GM23338 (cell line): ENCODE data around the gene SLC13A5. TPM values are rescaled to one million over a fixed set of nuclear protein-coding genes. Genes with fewer than 3 reads are reported as not detected.

Experiments used
- ATAC-seq: fragments of 200-7000 bp; cut with Tn5 transposase; 3 replicates; pipeline ENCODE4 v1.9.1; 2020
- DNase-seq: peaks from one replicate; pipeline ENCODE4 v3.0.0-alpha.2; 2015; ENCODE audit warnings: low spot score
- H2AFZ ChIP-seq: fragments of 200-600 bp; sonication (generic); 2 replicates; pipeline ENCODE4 v1.8.0; 2016; ENCODE audit warnings: antibody characterized with exemption, mild to moderate bottlenecking, moderate library complexity
- H3F3A ChIP-seq: fragments of 200-600 bp; sonication (generic); replicated peaks from 2 replicates; pipeline ENCODE4 v1.8.0; 2017; ENCODE audit warnings: antibody characterized with exemption, mixed run types, low read depth
- H3K27ac ChIP-seq: fragments of 200-600 bp; sonication (generic); 2 replicates; pipeline ENCODE4 v1.6.1; 2016; ENCODE audit warnings: low read depth
- H3K27me3 ChIP-seq: fragments of 200-600 bp; sonication (generic); 2 replicates; pipeline ENCODE4 v1.8.0; 2016; ENCODE audit warnings: mild to moderate bottlenecking, mixed run types, moderate library complexity; ENCODE audit not compliant: insufficient read depth
- H3K36me3 ChIP-seq: fragments of 200-600 bp; sonication (generic); 2 replicates; pipeline ENCODE4 v1.8.0; 2016; ENCODE audit warnings: mild to moderate bottlenecking; ENCODE audit not compliant: insufficient read depth
- H3K4me1 ChIP-seq: fragments of 200-600 bp; sonication (generic); 2 replicates; pipeline ENCODE4 v1.8.0; 2016; ENCODE audit warnings: mild to moderate bottlenecking, moderate library complexity; ENCODE audit not compliant: insufficient read depth
- H3K4me2 ChIP-seq: fragments of 200-600 bp; sonication (generic); 2 replicates; pipeline ENCODE4 v1.7.1; 2017; ENCODE audit warnings: mixed run types
- H3K4me3 ChIP-seq: fragments of 200-600 bp; sonication (generic); 2 replicates; pipeline ENCODE4 v1.6.1; 2016; ENCODE audit warnings: mixed run types
- H3K79me2 ChIP-seq: fragments of 200-600 bp; sonication (generic); replicated peaks from 2 replicates; pipeline ENCODE4 v1.8.0; 2017; ENCODE audit warnings: mild to moderate bottlenecking; ENCODE audit not compliant: insufficient read depth
- H3K9me2 ChIP-seq: fragments of 200-600 bp; sonication (generic); 2 replicates; pipeline ENCODE4 v1.8.0; 2017; ENCODE audit not compliant: insufficient read depth
- H4K20me1 ChIP-seq: fragments of 200-600 bp; sonication (generic); replicated peaks from 2 replicates; pipeline ENCODE4 v1.8.0; 2017; ENCODE audit warnings: mild to moderate bottlenecking; ENCODE audit not compliant: insufficient read depth
- H3K27ac Mint-ChIP-seq: 2 replicates; pipeline ENCODE4 v1.8.0; 2020; ENCODE audit warnings: inconsistent platforms, mild to moderate bottlenecking, moderate library complexity, mixed read lengths
- H3K27me3 Mint-ChIP-seq: 3 replicates; pipeline ENCODE4 v1.8.0; 2022; ENCODE audit warnings: low read depth, mild to moderate bottlenecking, moderate library complexity, mixed read lengths, inconsistent platforms; ENCODE audit not compliant: insufficient read depth, poor library complexity
- H3K36me3 Mint-ChIP-seq: 3 replicates; pipeline ENCODE4 v1.8.0; 2021; ENCODE audit warnings: low read depth, mild to moderate bottlenecking, inconsistent platforms, moderate library complexity, mixed read lengths
- H3K4me1 Mint-ChIP-seq: 3 replicates; pipeline ENCODE4 v1.8.0; 2020; ENCODE audit warnings: mild to moderate bottlenecking, inconsistent platforms, mixed read lengths
- H3K4me3 Mint-ChIP-seq: 3 replicates; pipeline ENCODE4 v1.8.0; 2021; ENCODE audit warnings: moderate library complexity, mild to moderate bottlenecking, inconsistent platforms, mixed read lengths
- H3K9me3 Mint-ChIP-seq: 3 replicates; pipeline ENCODE4 v1.8.0; 2020; ENCODE audit warnings: moderate library complexity, mild to moderate bottlenecking, inconsistent platforms, mixed read lengths
- JUNB ChIP-seq: IDR thresholded peaks from one replicate; pipeline ENCODE4 v1.6.1; 2016; ENCODE audit warnings: antibody characterized with exemption; ENCODE audit not compliant: unreplicated experiment
- microRNA-seq: library from miRNA; unstranded; fragments of <30 nt; microRNA quantifications from one replicate; pipeline ENCODE4, GENCODE V29; 2017
- polyA plus RNA-seq: library from polyadenylated mRNA; unstranded; fragments of >200 nt; fragmentation: Nextera tagmentation; extraction: Ambion mirVana; gene quantifications from 2 replicates; pipeline ENCODE4 v1.2.1, GENCODE V29; 2016
- small RNA-seq: library from RNA; depleted of rRNA; stranded (forward); fragments of <200 nt; gene quantifications from one replicate; pipeline ENCODE3, GENCODE V24; 2014; ENCODE audit warnings: low replicate concordance
- total RNA-seq: library from RNA; depleted of rRNA; stranded (reverse); fragments of >200 nt; shearing (Covaris generic); gene quantifications from 2 replicates; pipeline ENCODE4 v1.2.3, GENCODE V29; 2014; rRNA removed

Gene SLC13A5
- total and polyA plus RNA-seq, 2 experiments from 2014 or later: 1.2 to 2.3 TPM

DNA sequence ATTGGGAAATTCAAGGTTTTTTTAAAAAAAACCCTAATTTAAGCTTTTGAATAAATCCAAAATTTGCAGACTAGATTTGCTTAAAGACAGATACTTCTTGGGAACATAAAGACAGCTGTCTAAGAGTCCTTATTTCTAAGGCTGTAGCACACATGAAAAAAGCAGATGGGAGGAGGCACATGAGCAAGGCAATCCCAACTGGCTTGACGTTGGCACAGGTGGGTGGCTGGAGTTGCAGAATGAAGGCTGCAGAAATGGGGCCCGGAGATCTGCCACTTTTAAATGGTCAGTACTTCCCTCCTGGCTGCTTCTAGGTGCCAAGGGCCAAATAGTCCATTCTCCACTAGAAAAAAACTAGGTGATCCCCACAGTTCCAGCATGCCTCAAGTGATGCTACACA lies 77.1 kb downstream of the SLC13A5 start:
- peaks cover 6% of the 10 kb centered on the region; the same call in 1 of the 2 replicates for H3K4me1 ChIP-seq
- Mint-ChIP-seq H3K4me3 (no peak overlapping the region), H3K4me1 (peaks cover 12% of the 10 kb centered on the region), H3K36me3 (peaks cover 32% of the 10 kb centered on the region), H3K27ac (no peak overlapping the region), H3K27me3 (peaks cover 17% of the 10 kb centered on the region), H3K9me3 (no peaks in the 10 kb centered on the region; the same call in 2 of the 3 replicates)
- H4K20me1 ChIP-seq: peaks cover 6% of the 10 kb centered on the region; the same call in 1 of the 2 replicates
- H3K4me2 ChIP-seq: no peak overlapping the region
- H3K27ac ChIP-seq: no peak overlapping the region
- H3K27me3 ChIP-seq: no peaks in the 10 kb centered on the region
- H2AFZ ChIP-seq: no peak overlapping the region
- no peak for TF ChIP-seq JUNB
- H3F3A ChIP-seq: no peaks in the 10 kb centered on the region
- ATAC-seq (no peak), DNase-seq (no peak)
- H3K79me2 ChIP-seq: peaks cover 11% of the 10 kb centered on the region; the same call in 1 of the 2 replicates
- H3K9me2 ChIP-seq: no peaks in the 10 kb centered on the region
- peaks cover 21% of the 10 kb centered on the region for H3K36me3 ChIP-seq
- no peak overlapping the region for H3K4me3 ChIP-seq

Small RNAs within 50 kb of the gene (microRNA-seq; reads per million reads assigned to microRNA genes)
- not detected for gene MIR4520-1
- gene MIR4520-2: not detected

Small RNAs within 50 kb of the gene (small RNA-seq; reads per million reads assigned to genes)
- not detected for gene AC004706.2
- not detected for gene MIR4520-1

Other genes starting within 250 kb of the SLC13A5 start
- gene PITPNM3, start 156.8 kb downstream of the SLC13A5 start, total RNA-seq: 1.5 and 2.2 TPM in 2 replicates
- gene PITPNM3, start 156.8 kb downstream of the SLC13A5 start, polyA plus RNA-seq: 0.68 and 1.0 TPM in 2 replicates
- 27.8 and 31.8 TPM in 2 replicates for gene KIAA0753, start 72.7 kb downstream of the SLC13A5 start, total RNA-seq
- 5.9 and 6.0 TPM in 2 replicates for gene KIAA0753, start 72.7 kb downstream of the SLC13A5 start, polyA plus RNA-seq
- gene TXNDC17, start 72.3 kb downstream of the SLC13A5 start, total RNA-seq: 197 and 202 TPM in 2 replicates
- gene TXNDC17, start 72.3 kb downstream of the SLC13A5 start, polyA plus RNA-seq: 887 and 915 TPM in 2 replicates
- gene MED31, start 61.8 kb downstream of the SLC13A5 start, total RNA-seq: 5.0 and 5.5 TPM in 2 replicates
- gene MED31, start 61.8 kb downstream of the SLC13A5 start, polyA plus RNA-seq: 40.0 and 49.3 TPM in 2 replicates
- 1.7 and 2.7 TPM in 2 replicates for gene C17orf100, start 61.6 kb downstream of the SLC13A5 start, total RNA-seq
- gene C17orf100, start 61.6 kb downstream of the SLC13A5 start, polyA plus RNA-seq: 3.9 and 4.8 TPM in 2 replicates
- gene XAF1, start 42.7 kb upstream of the SLC13A5 start, total RNA-seq: not detected in 2 replicates
- not detected in 2 replicates for gene XAF1, start 42.7 kb upstream of the SLC13A5 start, polyA plus RNA-seq
- 0.19 TPM in 1 of 2 replicates, not detected in the other for gene FBXO39, start 62.8 kb upstream of the SLC13A5 start, total RNA-seq
- gene FBXO39, start 62.8 kb upstream of the SLC13A5 start, polyA plus RNA-seq: 0.17 TPM in 1 of 2 replicates, not detected in the other
- not detected in 2 replicates for gene TEKT1, start 118.4 kb upstream of the SLC13A5 start, total RNA-seq
- gene TEKT1, start 118.4 kb upstream of the SLC13A5 start, polyA plus RNA-seq: not detected in 2 replicates